SU-DHL-6 (cell line): Measurements from ENCODE around the gene RSPO1.

ENCODE experiments used
- EZH2phosphoT487 ChIP-seq: fragments of 200-600 bp; sonication (generic), shearing (Covaris generic); conservative IDR thresholded peaks from 2 replicates; pipeline ENCODE4 v1.6.1; 2018; ENCODE audit warnings: mild to moderate bottlenecking, antibody characterized with exemption, low read length, moderate library complexity, mixed read lengths
- TF ChIP-seq, protein P1 (sequence below): fragments of 200-600 bp; sonication (generic); IDR thresholded peaks from one replicate; pipeline ENCODE4 v1.5.1; 2017; ENCODE audit warnings: antibody characterized with exemption, mild to moderate bottlenecking, low read length, moderate library complexity; ENCODE audit not compliant: insufficient read depth, poor library complexity, severe bottlenecking

DNA sequence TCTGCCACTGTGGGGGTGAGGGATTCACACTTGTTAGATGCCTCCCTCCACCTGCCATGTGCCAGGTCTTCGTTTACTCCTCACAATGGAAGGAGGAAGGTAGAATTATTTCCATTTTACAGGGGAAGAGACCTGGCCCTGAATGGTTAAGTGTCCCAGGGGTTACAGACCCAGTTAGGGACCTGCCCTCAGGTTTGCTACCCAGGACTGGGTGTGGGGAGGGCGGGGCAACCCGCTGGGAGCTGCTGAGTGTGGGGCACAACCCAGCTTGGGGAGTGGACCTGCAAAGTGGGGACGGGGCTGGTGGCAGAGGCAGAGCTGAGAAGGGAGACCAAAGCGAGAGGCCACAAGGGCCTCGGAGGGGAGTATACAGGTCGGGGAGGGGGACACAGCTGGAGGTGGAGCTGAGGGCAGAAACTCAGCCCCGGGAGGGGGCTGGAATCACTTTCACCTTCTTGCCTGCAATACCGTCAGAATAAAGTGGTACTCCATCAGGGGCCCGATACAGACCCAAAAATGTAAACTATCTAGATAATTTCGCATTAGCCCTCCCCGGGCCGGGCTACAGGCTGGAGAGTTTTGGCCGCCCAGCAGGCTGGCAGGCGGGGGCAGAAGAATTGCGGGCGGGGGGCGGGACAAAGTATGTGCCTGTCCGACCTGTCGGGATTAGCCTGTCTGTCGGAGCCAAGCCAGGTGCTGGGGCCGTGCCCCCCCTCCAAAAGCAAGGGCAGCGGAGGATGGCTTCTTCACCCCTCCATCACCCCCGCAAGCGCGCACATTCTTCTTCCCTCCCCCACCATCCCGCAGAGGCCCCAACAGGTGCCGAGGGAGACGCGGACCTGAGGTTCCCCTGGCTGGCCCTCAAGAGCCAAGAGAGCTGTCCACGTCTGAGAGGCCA lies 1.4 kb downstream of the RSPO1 start:
- TF ChIP-seq EZH2phosphoT487 = no peak
- TF ChIP-seq, protein P1, sequence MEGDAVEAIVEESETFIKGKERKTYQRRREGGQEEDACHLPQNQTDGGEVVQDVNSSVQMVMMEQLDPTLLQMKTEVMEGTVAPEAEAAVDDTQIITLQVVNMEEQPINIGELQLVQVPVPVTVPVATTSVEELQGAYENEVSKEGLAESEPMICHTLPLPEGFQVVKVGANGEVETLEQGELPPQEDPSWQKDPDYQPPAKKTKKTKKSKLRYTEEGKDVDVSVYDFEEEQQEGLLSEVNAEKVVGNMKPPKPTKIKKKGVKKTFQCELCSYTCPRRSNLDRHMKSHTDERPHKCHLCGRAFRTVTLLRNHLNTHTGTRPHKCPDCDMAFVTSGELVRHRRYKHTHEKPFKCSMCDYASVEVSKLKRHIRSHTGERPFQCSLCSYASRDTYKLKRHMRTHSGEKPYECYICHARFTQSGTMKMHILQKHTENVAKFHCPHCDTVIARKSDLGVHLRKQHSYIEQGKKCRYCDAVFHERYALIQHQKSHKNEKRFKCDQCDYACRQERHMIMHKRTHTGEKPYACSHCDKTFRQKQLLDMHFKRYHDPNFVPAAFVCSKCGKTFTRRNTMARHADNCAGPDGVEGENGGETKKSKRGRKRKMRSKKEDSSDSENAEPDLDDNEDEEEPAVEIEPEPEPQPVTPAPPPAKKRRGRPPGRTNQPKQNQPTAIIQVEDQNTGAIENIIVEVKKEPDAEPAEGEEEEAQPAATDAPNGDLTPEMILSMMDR = no peak
